Stimulated activated CD4-positive, alpha-beta T cell treated with anti-CD3 and anti-CD28 coated beads, Interleukin-1b, Interleukin-23, amount 100 ng/mL, for 1 hour (primary cell): ENCODE measurements around the gene GMDS.

Source experiments
- DNase-seq, 2 donors: peaks; one replicate each; pipeline ENCODE4 v3.0.0-alpha.2; 2020; ENCODE audit warnings: low read depth in 2 of 2

The GMDS gene

GRCh38 chr6:2178125-2178524 is 67.3 kb downstream of the GMDS start:
- DNase-seq, result no peak

- no peak for DNase-seq
These were observed 69.6 kb downstream of the GMDS start for GRCh38 chr6:2175825-2176224.

GRCh38 chr6:2173203-2173961 is 72.0 kb downstream of the GMDS start:
- no peak for DNase-seq

- DNase-seq, result no peak
These were observed 73.7 kb downstream of the GMDS start for GRCh38 chr6:2171728-2172127.

GRCh38 chr6:2168480-2168879 is 76.9 kb downstream of the GMDS start:
- no peak for DNase-seq

- DNase-seq, result no peak
These were observed 78.7 kb downstream of the GMDS start for GRCh38 chr6:2166717-2167116.

- DNase-seq, result no peak
These were observed 80.1 kb downstream of the GMDS start for GRCh38 chr6:2165286-2165685.

GRCh38 chr6:2164481-2164880 is 80.9 kb downstream of the GMDS start:
- no peak for DNase-seq

GRCh38 chr6:2162079-2162445 is 83.3 kb downstream of the GMDS start:
- no peak for DNase-seq

- DNase-seq, result no peak
These were observed 86.7 kb downstream of the GMDS start for GRCh38 chr6:2158596-2159271.

- DNase-seq, result no peak
These were observed 87.8 kb downstream of the GMDS start for GRCh38 chr6:2157441-2158127.

- DNase-seq, result no peak
These were observed 90.2 kb downstream of the GMDS start for GRCh38 chr6:2155206-2155605.

GRCh38 chr6:2149361-2150006 is 95.9 kb downstream of the GMDS start:
- DNase-seq, result no peak

- no peak for DNase-seq
These were observed 96.7 kb downstream of the GMDS start for GRCh38 chr6:2148748-2149147.

GRCh38 chr6:2147766-2148448 is 97.5 kb downstream of the GMDS start:
- no peak for DNase-seq

GRCh38 chr6:2147261-2147660 is 98.1 kb downstream of the GMDS start:
- no peak for DNase-seq

GRCh38 chr6:2144210-2144609 is 101.2 kb downstream of the GMDS start:
- DNase-seq, result no peak

GRCh38 chr6:2141644-2142290 is 103.6 kb downstream of the GMDS start:
- no peak for DNase-seq

- DNase-seq, result no peak
These were observed 104.8 kb downstream of the GMDS start for GRCh38 chr6:2140438-2141128.

- no peak for DNase-seq
These were observed 110.0 kb downstream of the GMDS start for GRCh38 chr6:2135401-2135800.

GRCh38 chr6:2134554-2134953 is 110.9 kb downstream of the GMDS start:
- no peak for DNase-seq
